Suprapubic skin (tissue), 4 donors: ENCODE results near the gene POLR3F.

ENCODE experiments used
- CTCF ChIP-seq, 2 donors: fragments of 200-600 bp in 1 of 2; fragments of 450-650 bp in 1 of 2; sonication (generic) in 1 of 2; IDR thresholded peaks; one replicate each; pipeline ENCODE4 v1.5.1; 2016 to 2019; ENCODE audit warnings: antibody characterized with exemption in 2 of 2, mild to moderate bottlenecking in 1 of 2, moderate library complexity in 1 of 2
- EP300 ChIP-seq: sonication (generic); formaldehyde crosslinking; IDR thresholded peaks from one replicate; pipeline ENCODE4 v1.6.1; 2017; ENCODE audit warnings: antibody characterized with exemption
- POLR2AphosphoS5 ChIP-seq, 3 donors: sonication (generic); formaldehyde crosslinking; IDR thresholded peaks; one replicate each; pipeline ENCODE4 v1.6.1; 2017; ENCODE audit warnings: antibody characterized with exemption in 3 of 3

GRCh38 chr20:18466574-18466893, 656 bp upstream of the POLR3F start:
- TF ChIP-seq CTCF (IDR thresholded peaks at IDR 0.05) (no peak), POLR2AphosphoS5 (IDR thresholded peaks at IDR 0.05) (no peak), EP300 (no peak)
